Thymus (tissue), 11 donors: ENCODE measurements around the gene PSMD3. TPM values are rescaled to one million over a fixed set of nuclear protein-coding genes. Genes with fewer than 3 reads are reported as not detected.

ENCODE experiments used
- DNase-seq, 9 donors: peaks; one replicate each; pipeline ENCODE4 v3.0.0-alpha.2; 2013; ENCODE audit warnings: low spot score in 9 of 9, low read depth in 6 of 9, missing footprints in 1 of 9
- H3K27ac ChIP-seq, 2 donors: one replicate each; pipeline ENCODE4 v1.5.1; 2013; ENCODE audit warnings: control low read depth in 1 of 2, low read depth in 1 of 2, low read length in 1 of 2, mild to moderate bottlenecking in 1 of 2, moderate library complexity in 1 of 2
- H3K27me3 ChIP-seq, 2 donors: one replicate each; pipeline ENCODE4 v1.5.1; 2013; ENCODE audit warnings: low read length in 1 of 2; ENCODE audit not compliant: control insufficient read depth in 2 of 2, insufficient read depth in 1 of 2
- H3K36me3 ChIP-seq, 2 donors: one replicate each; pipeline ENCODE4 v1.5.1; 2013; ENCODE audit warnings: low read length in 1 of 2, mild to moderate bottlenecking in 1 of 2, moderate library complexity in 1 of 2; ENCODE audit not compliant: control insufficient read depth in 2 of 2, insufficient read depth in 2 of 2
- H3K4me1 ChIP-seq, 2 donors: one replicate each; pipeline ENCODE4 v1.5.1; 2013; ENCODE audit warnings: low read length in 2 of 2; ENCODE audit not compliant: control insufficient read depth in 2 of 2, insufficient read depth in 2 of 2
- H3K4me3 ChIP-seq, 2 donors: one replicate each; pipeline ENCODE4 v1.5.1; 2013; ENCODE audit warnings: low read length in 2 of 2, control low read depth in 1 of 2, mild to moderate bottlenecking in 1 of 2
- H3K9me3 ChIP-seq, 2 donors: one replicate each; pipeline ENCODE4 v1.5.1; 2013; ENCODE audit warnings: low read length in 1 of 2, mild to moderate bottlenecking in 1 of 2; ENCODE audit not compliant: control insufficient read depth in 2 of 2, insufficient read depth in 1 of 2
- WGBS: extraction: QIAGEN DNeasy Blood & Tissue Kit; methylation state at CpG from one replicate; pipeline ENCODE4 v1.1.7; 2013; 5-methylcytosine and 5-hydroxymethylcytosine counted together
- polyA plus RNA-seq: library from polyadenylated mRNA; stranded (reverse); fragments of 200-250 nt; gene quantifications from one replicate; pipeline ENCODE4 v1.2.3, GENCODE V29; 2013
- total RNA-seq: library from RNA; stranded (reverse); fragments of 120-200 nt; gene quantifications from one replicate; pipeline ENCODE4 v1.2.4, GENCODE V29; 2013
- donor health status: healthy.

PSMD3 gene
- total and polyA plus RNA-seq, 2 donors, result 48.1 to 71.8 TPM

DNA sequence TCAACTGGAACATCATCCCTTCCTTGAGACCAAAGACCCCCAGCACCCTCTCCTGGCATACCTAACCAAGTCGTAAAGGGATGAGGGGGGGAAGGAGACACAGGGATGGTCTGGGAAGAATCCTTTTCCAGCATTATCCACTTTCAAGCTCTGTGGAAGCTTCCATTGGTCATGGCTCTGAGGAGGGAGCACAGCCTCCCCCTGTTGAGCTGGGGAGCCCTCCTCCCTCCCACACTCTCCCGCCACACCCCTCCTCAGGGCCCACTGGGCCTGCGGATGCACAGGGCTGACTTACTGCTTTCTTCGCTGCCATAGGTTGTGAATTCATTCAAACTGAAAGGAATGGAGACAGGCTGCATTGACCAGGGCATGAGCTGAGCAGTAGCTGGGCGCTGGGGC lies 47.0 kb downstream of the PSMD3 start:
- H3K36me3 ChIP-seq, result peaks cover 76 to 92% of the 10 kb centered on the region in 2 donors
- no peak for DNase-seq
- H3K9me3 ChIP-seq, result peaks cover 0 to 4% of the 10 kb centered on the region in 2 donors
- peaks cover 11 to 17% of the 10 kb centered on the region in 2 donors for H3K4me1 ChIP-seq
- no peak overlapping the region for H3K4me3 ChIP-seq
- no peak overlapping the region for H3K27ac ChIP-seq
- no peaks in the 10 kb centered on the region for H3K27me3 ChIP-seq
- 95% methylated on average over 5 of the region's 5 CpGs for WGBS

DNA sequence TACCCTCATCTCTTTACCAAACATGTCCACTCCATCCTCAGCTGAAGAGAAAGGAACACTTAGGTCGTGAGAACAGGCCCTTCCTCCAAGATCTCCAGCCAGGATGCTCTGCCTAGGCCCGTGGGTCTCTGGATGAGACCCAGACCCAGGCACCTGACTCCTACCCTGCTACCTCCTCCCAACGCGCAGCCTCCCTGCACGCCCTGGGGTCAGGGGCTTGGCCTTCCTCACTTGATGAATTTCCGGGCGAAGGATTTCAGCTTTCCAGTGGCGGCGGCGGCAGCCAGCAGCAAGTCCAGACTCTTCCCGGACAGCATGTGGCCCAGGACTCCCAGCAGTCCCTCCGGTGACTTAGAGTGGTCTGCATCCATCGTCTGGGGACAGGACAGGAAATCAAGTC lies 48.0 kb downstream of the PSMD3 start:
- no peak overlapping the region for H3K27ac ChIP-seq
- H3K27me3 ChIP-seq, result no peaks in the 10 kb centered on the region
- peaks cover 11 to 17% of the 10 kb centered on the region in 2 donors for H3K4me1 ChIP-seq
- H3K4me3 ChIP-seq, result no peak overlapping the region
- H3K9me3 ChIP-seq, result peaks cover 0 to 4% of the 10 kb centered on the region in 2 donors
- DNase-seq, result no peak
- WGBS, result 95% methylated on average over 13 of the region's 13 CpGs
- peaks cover 75 to 92% of the 10 kb centered on the region in 2 donors for H3K36me3 ChIP-seq

DNA sequence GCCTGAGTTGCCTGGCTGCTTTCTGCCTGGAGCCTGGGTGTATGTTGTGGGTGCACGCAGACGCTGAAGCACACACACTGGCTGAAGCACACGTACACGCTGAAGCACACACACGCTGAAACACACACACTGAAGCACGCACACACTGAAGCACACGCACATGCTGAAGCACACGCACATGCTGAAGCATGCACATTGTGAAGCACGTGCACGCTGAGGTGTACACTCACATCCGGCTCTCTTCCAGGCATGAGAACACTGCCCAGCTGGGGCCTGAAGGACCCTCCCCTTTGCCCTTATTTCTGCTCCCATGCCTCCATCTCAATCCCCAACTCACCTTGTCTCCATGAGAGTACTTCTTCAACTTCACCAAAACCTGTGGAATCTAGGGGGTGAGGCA lies 51.1 kb downstream of the PSMD3 start:
- Histone ChIP-seq H3K9me3 (no peaks in the 10 kb centered on the region), H3K27ac (no peak overlapping the region), H3K4me1 (peaks cover under 1 to 5% of the 10 kb centered on the region in 2 donors), H3K4me3 (no peak overlapping the region), H3K27me3 (no peaks in the 10 kb centered on the region), H3K36me3 (peaks cover 85 to 88% of the 10 kb centered on the region in 2 donors)
- no peak for DNase-seq
- WGBS, result 98% methylated on average over 11 of the region's 11 CpGs

DNA sequence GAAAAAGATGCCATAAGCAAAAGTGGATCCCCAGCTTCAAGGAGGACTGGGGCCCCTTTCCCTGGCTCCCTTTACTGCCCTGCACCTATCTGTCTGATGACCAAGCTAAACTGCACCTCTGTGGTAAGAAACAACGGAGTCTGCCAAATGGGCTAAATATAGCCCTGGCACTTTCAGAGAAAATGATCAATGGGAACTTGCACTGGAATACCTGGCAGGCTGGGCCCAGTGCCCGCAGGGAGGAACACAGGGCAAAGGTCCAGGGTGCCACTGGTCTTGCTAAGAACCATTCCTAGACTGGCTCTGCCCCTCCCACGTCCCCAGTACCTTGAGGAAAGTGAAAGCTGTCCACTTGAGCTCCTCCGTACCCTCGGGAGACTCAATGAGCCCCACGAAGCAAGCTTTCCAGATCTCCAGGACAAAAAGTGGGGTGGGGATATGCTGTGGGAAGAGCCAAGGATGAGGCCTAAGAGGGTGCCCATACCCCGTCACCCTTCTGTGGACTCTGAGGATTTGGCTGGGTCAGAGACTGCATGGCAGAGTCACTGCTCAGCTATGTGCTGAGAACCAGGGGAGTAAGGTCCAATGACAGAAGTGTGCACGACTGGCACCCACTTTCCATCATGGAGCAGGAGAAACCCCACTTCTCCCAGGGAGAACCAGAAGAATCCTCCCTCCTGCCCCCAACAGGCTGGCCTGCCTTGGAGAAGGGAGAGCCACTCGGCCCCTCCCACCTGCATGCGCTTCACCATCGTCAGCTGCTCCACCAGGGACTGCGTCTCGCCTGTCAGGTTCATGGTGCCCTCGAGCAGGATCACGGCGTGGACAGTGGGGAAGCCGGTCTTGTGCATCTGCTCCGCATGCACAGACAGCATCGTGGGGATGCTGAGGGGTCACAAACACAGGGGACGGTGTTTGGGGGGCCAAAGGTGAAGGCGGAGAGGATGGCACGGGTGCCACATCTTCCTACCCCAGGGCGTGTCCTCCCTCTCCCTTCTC lies 52.0 kb downstream of the PSMD3 start:
- H3K4me3 ChIP-seq, result no peak overlapping the region
- WGBS, result 98% methylated on average over 23 of the region's 23 CpGs
- peaks cover 79 to 81% of the 10 kb centered on the region in 2 donors for H3K36me3 ChIP-seq
- H3K27ac ChIP-seq, result no peak overlapping the region
- H3K4me1 ChIP-seq, result no peaks in the 10 kb centered on the region
- H3K27me3 ChIP-seq, result no peaks in the 10 kb centered on the region
- H3K9me3 ChIP-seq, result no peaks in the 10 kb centered on the region
- no peak for DNase-seq

DNA sequence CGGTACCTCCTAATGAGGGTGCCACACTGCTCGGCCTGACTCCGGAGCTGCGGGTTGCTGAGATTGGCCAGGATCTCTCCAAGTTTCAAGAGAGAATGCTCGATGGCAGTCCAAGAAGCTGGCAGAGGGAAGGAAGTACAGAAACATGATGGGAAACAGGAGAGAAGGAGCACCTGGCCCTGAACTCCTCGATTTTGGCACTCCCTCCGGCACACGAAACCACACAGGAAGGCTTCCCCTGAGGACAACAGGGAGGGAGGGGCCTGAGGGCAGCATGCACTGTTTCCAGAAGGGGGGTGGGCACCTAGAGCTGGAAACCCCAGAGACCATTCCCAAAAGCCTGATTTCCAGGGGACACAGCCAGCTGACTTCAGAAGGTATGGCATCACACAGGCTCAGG lies 52.7 kb downstream of the PSMD3 start:
- no peak overlapping the region for H3K4me3 ChIP-seq
- H3K4me1 ChIP-seq, result no peaks in the 10 kb centered on the region
- WGBS, result 90% methylated on average over 8 of the region's 8 CpGs
- no peaks in the 10 kb centered on the region for H3K27me3 ChIP-seq
- no peak for DNase-seq
- H3K36me3 ChIP-seq, result peaks cover 74 to 76% of the 10 kb centered on the region in 2 donors
- H3K27ac ChIP-seq, result no peak overlapping the region
- H3K9me3 ChIP-seq, result no peaks in the 10 kb centered on the region

DNA sequence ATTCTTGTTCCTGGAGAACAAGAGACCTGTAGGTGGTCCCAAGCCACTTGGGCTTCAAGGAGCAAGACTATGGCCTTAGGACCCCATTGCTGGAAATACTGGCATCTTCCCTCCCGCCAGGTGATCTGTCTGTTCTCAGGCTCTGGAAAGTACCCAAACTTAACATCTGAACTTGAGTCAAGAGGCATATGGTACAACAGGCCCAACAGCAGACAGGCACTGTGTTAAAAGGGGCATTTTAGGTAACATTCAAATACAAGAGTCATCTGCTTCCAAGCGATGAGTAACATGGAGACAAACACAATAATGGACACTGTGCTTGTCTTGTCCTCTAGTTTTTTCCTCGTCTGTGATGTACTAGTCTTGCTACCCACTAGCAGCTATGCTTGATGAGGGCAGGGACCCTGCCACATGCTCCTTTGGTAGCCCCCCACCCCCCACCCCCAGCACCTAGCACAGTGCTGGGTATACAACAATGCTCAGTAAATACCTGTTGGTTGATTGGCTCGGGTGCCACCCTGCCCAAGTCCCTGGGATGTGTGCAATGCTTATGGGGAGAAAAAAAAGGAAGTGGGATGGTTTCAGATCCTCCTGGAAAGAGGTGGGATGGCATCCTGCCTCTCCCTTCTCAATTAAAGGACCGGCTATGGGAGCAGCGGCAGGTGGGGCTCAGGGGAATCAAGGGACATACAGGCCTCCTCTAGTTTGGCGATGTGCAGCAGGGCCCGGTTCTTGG lies 54.0 kb downstream of the PSMD3 start:
- 91% methylated on average over 8 of the region's 8 CpGs for WGBS
- Histone ChIP-seq H3K9me3 (no peaks in the 10 kb centered on the region), H3K36me3 (peaks cover 62 to 66% of the 10 kb centered on the region in 2 donors), H3K4me1 (no peaks in the 10 kb centered on the region), H3K4me3 (no peak overlapping the region), H3K27me3 (no peaks in the 10 kb centered on the region), H3K27ac (no peak overlapping the region)
- no peak for DNase-seq

DNA sequence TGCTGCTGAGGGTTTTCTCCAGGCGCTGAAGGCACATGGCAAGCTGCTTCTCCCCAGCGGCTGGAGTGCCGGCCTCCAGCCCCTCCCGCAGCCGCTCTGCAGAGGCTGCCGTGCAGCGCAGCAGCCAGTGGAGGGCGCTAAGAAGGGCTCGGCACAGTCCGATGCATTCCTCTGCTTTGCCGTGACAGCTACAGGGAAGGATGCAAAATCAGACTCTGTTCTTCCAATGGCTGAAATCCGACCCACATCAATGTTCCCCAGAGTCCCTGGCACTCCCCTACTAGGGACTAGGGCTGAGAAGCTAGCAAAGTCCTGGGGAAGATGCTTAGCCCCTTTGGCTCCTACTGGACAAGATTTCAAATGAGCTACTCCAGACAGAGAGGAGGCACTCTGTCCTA lies 54.6 kb downstream of the PSMD3 start:
- peaks cover 57 to 62% of the 10 kb centered on the region in 2 donors for H3K36me3 ChIP-seq
- no peak overlapping the region for H3K4me3 ChIP-seq
- 95% methylated on average over 12 of the region's 12 CpGs for WGBS
- no peaks in the 10 kb centered on the region for H3K9me3 ChIP-seq
- no peak overlapping the region for H3K27ac ChIP-seq
- H3K27me3 ChIP-seq, result no peaks in the 10 kb centered on the region
- no peak for DNase-seq
- H3K4me1 ChIP-seq, result no peaks in the 10 kb centered on the region

DNA sequence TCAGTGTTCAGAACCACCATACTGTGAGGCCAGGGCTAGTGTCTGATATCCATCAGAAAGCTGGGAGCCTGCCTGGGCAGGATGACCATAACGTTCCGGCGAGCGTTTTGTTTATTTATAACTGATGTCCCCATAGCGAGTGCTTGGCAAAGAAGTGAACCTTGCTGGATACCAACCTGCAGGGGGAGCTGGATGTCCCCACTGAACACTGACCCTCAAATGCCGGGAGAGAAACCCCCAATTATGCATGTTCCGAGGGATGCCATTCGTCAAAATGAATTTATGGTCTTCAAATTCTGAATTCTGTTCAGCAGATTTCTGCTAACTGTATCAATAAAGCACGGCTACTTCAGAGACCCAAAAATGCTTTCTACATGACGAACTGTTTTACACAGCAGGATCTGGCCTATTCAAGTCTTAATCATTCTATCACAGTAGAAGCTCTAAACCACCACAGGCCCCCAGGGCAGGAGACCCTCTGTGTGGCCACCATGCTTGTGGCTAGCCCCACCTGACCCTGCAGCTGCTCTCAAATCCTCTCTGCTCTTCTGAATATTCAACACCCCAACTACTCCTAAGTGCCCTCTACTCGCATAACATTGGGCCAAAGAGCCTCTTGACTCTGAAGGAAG lies 58.4 kb downstream of the PSMD3 start:
- H3K4me3 ChIP-seq, result no peak overlapping the region
- peaks cover 33 to 36% of the 10 kb centered on the region in 2 donors for H3K36me3 ChIP-seq
- peak in 1 of 9 donors; percentile 12 for DNase-seq

More for the DNA sequence above, 58.4 kb downstream of the PSMD3 start:
- Histone ChIP-seq H3K4me1 (no peaks in the 10 kb centered on the region), H3K27ac (no peak overlapping the region), H3K9me3 (no peaks in the 10 kb centered on the region), H3K27me3 (no peaks in the 10 kb centered on the region)
- 84% methylated on average over 11 of the region's 11 CpGs for WGBS
